Panc1 (cell line): ENCODE results near the gene ASIP. TPM values are rescaled to one million over a fixed set of nuclear protein-coding genes. Genes with fewer than 3 reads are reported as not detected.
"Not testable (repeated sequence)": the region's sequence is repeated elsewhere in the genome, so short reads cannot be mapped to it uniquely, and the experiment has no call there.

ENCODE experiments used
- ATAC-seq: fragments of 200-7000 bp; cut with Tn5 transposase; 2 replicates; pipeline ENCODE4 v1.9.1; 2020; ENCODE audit warnings: mild to moderate bottlenecking, moderate library complexity
- BruUV-seq: library from RNA; stranded (reverse); fragments of 400-500 nt; replicated peaks from 2 replicates; lab custom pipeline; 2021; lab: Mats Ljungman, UMichigan
- CTCF ChIA-PET: fragments of 300-600 bp; sonication (Branson Sonifier 250); formaldehyde crosslinking; loops from one replicate; lab custom pipeline; 2022; ENCODE audit warnings: antibody characterized with exemption; lab: Charles Lee
- POLR2A ChIA-PET: fragments of 300-600 bp; sonication (Branson Sonifier 250); formaldehyde crosslinking; loops from one replicate; lab custom pipeline; 2022; ENCODE audit warnings: antibody characterized with exemption; lab: Charles Lee
- DNase-seq: peaks from one replicate; pipeline ENCODE4 v3.0.0-alpha.2; 2010; ENCODE audit warnings: low read depth, low spot score
- H3K27ac ChIP-seq: 2 replicates; pipeline ENCODE4 v1.5.1; 2011; ENCODE audit warnings: mild to moderate bottlenecking, low read length, inconsistent platforms
- H3K27me3 ChIP-seq: fragments of 200-500 bp; sonication (Bioruptor generic); 2 replicates; pipeline ENCODE4 v1.6.0; 2014; ENCODE audit warnings: low read length, inconsistent platforms; ENCODE audit not compliant: control insufficient read depth, insufficient read depth
- H3K36me3 ChIP-seq: fragments of 200-500 bp; sonication (Bioruptor generic); 2 replicates; pipeline ENCODE4 v1.5.1; 2014; ENCODE audit warnings: inconsistent platforms, mild to moderate bottlenecking, low read length, moderate library complexity; ENCODE audit not compliant: control insufficient read depth, insufficient read depth
- H3K4me1 ChIP-seq: 2 replicates; pipeline ENCODE4 v1.5.1; 2011; ENCODE audit warnings: inconsistent platforms, mild to moderate bottlenecking, low read length, moderate library complexity; ENCODE audit not compliant: control insufficient read depth, insufficient read depth
- H3K4me3 ChIP-seq, 2 experiments: 2 replicates each; pipeline ENCODE4 v1.5.1; 2011 to 2012; ENCODE audit warnings: low read depth in 2 of 2, low read length in 2 of 2, mild to moderate bottlenecking in 2 of 2, inconsistent platforms in 1 of 2, moderate library complexity in 1 of 2
- H3K9me3 ChIP-seq: fragments of 200-500 bp; sonication (Bioruptor generic); 2 replicates; pipeline ENCODE4 v1.5.1; 2014; ENCODE audit warnings: low read depth, mild to moderate bottlenecking, inconsistent platforms, low read length, moderate library complexity; ENCODE audit not compliant: control insufficient read depth, insufficient read depth
- POLR2AphosphoS5 ChIP-seq: IDR thresholded peaks from 2 replicates; pipeline ENCODE4 v1.6.1; 2012; ENCODE audit warnings: mild to moderate bottlenecking, low read depth, low read length, moderate library complexity
- SIN3A ChIP-seq: IDR thresholded peaks from 2 replicates; pipeline ENCODE4 v1.6.1; 2012; ENCODE audit warnings: low read depth, mild to moderate bottlenecking, low read length, moderate library complexity, borderline replicate concordance; ENCODE audit not compliant: insufficient read depth
- TCF7L2 ChIP-seq: IDR thresholded peaks from 2 replicates; pipeline ENCODE4 v1.6.1; 2011; ENCODE audit warnings: mild to moderate bottlenecking, low read depth, low read length, inconsistent platforms
- in situ Hi-C: cut with HindIII; loops from 2 replicates; pipeline ENCODE4 v1.10.0; 2016; ENCODE audit warnings: low sequenced_read_pairs, low pct_unique_long_range_greater_than_20kb
- intact Hi-C: fragments of 100-400 bp; cut with micrococcal nuclease; formaldehyde crosslinking; loops from one replicate; pipeline ENCODE4 v1.10.0; 2022; ENCODE audit not compliant: unreplicated experiment
- total RNA-seq: library from RNA; stranded (reverse); gene quantifications from one replicate; pipeline ENCODE4 v1.2.1, GENCODE V29; 2021; ENCODE audit not compliant: unreplicated experiment
- TF ChIP-seq, protein P1 (sequence below): fragments of 450-650 bp; IDR thresholded peaks from 2 replicates; pipeline ENCODE4 v1.5.1; 2017; ENCODE audit warnings: mild to moderate bottlenecking
- TF ChIP-seq, protein P2 (sequence below), 2 experiments: IDR thresholded peaks; 2 replicates each; pipeline ENCODE4 v1.6.1; 2011 to 2012; ENCODE audit warnings: low read depth in 2 of 2, control low read depth in 1 of 2, low read length in 1 of 2, mild to moderate bottlenecking in 1 of 2, moderate library complexity in 1 of 2; ENCODE audit not compliant: insufficient read depth in 1 of 2

Gene ASIP
- total RNA-seq, 1 experiment from 2014 or later = not detected

DNA sequence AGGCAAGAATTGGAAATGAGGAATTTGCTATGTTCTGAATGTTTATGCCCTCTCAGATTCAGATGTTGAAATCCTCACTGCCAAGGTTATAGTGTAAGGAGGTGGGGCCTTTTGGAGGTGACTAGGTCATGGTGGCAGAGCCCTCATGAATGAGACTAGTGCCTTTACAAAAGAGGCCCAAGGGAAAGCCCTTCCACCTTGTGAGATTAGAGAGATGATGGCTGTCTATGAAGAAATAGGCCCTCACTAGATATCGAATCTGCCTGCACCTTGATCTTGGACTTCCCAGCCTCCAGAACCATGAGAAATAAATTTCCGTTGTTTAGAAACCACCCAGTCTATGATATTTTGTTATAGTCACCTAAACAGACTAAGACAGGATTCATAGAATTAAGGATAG lies 10.4 kb downstream of the ASIP start:
- intact Hi-C loops = no loop called here
- Histone ChIP-seq H3K4me1 (no peaks in the 10 kb centered on the region), H3K27me3 (no peaks in the 10 kb centered on the region), H3K4me3 (no peak overlapping the region), H3K9me3 (no peaks in the 10 kb centered on the region), H3K27ac (no peak overlapping the region), H3K36me3 (no peaks in the 10 kb centered on the region)
- no TSS peak for BruUV-seq
- TF ChIP-seq SIN3A (no peak), TCF7L2 (no peak), POLR2AphosphoS5 (no peak)
- TF ChIP-seq, protein P1, sequence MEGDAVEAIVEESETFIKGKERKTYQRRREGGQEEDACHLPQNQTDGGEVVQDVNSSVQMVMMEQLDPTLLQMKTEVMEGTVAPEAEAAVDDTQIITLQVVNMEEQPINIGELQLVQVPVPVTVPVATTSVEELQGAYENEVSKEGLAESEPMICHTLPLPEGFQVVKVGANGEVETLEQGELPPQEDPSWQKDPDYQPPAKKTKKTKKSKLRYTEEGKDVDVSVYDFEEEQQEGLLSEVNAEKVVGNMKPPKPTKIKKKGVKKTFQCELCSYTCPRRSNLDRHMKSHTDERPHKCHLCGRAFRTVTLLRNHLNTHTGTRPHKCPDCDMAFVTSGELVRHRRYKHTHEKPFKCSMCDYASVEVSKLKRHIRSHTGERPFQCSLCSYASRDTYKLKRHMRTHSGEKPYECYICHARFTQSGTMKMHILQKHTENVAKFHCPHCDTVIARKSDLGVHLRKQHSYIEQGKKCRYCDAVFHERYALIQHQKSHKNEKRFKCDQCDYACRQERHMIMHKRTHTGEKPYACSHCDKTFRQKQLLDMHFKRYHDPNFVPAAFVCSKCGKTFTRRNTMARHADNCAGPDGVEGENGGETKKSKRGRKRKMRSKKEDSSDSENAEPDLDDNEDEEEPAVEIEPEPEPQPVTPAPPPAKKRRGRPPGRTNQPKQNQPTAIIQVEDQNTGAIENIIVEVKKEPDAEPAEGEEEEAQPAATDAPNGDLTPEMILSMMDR = no peak
- TF ChIP-seq, protein P2, sequence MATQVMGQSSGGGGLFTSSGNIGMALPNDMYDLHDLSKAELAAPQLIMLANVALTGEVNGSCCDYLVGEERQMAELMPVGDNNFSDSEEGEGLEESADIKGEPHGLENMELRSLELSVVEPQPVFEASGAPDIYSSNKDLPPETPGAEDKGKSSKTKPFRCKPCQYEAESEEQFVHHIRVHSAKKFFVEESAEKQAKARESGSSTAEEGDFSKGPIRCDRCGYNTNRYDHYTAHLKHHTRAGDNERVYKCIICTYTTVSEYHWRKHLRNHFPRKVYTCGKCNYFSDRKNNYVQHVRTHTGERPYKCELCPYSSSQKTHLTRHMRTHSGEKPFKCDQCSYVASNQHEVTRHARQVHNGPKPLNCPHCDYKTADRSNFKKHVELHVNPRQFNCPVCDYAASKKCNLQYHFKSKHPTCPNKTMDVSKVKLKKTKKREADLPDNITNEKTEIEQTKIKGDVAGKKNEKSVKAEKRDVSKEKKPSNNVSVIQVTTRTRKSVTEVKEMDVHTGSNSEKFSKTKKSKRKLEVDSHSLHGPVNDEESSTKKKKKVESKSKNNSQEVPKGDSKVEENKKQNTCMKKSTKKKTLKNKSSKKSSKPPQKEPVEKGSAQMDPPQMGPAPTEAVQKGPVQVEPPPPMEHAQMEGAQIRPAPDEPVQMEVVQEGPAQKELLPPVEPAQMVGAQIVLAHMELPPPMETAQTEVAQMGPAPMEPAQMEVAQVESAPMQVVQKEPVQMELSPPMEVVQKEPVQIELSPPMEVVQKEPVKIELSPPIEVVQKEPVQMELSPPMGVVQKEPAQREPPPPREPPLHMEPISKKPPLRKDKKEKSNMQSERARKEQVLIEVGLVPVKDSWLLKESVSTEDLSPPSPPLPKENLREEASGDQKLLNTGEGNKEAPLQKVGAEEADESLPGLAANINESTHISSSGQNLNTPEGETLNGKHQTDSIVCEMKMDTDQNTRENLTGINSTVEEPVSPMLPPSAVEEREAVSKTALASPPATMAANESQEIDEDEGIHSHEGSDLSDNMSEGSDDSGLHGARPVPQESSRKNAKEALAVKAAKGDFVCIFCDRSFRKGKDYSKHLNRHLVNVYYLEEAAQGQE (IDR thresholded peaks at IDR 0.05; ENCODE audit: insufficient read depth in 1 of 2, low read depth in 2 of 2, low read length in 1 of 2) = no peak
- ChIA-PET POLR2A (no interaction called here), CTCF (no interaction called here)
- no peak for ATAC-seq
- no peak for DNase-seq
- in situ Hi-C loops = no loop called here

DNA sequence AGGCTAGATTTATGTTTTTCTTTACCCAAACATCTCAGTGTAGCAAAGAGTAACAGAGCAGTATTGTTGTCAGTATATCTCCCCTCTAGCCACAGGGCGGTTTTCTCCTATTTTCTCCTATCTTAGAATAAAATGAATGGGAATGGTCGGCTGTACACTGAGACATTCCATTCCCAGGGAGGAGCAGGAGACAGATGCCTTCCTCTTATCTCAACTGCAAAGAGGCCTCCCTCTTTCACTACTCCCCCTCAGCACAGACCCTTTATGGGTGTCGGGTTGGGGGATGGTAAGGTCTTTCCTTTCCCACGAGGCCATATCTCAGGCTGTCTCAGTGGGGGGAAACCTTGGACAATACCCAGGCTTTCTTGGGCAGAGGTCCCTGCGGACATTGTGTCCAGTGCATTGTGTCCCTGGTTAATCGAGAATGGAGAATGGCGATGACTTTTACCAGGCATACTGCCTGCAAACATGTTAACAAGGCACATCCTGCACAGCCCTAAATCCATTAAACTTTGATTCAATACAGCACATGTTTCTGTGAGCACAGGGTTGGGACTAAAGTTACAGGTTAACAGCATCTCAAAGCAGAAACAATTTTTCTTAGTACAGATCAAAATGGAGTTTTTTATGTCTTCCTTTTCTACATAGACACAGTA lies 11.3 kb downstream of the ASIP start:
- H3K4me3 ChIP-seq, H3K9me3 ChIP-seq, BruUV-seq, POLR2A ChIA-PET, intact Hi-C loops, H3K4me1 ChIP-seq, H3K36me3 ChIP-seq, ATAC-seq, DNase-seq, CTCF ChIA-PET, H3K27me3 ChIP-seq, in situ Hi-C loops, H3K27ac ChIP-seq: not testable (repeated sequence)

DNA sequence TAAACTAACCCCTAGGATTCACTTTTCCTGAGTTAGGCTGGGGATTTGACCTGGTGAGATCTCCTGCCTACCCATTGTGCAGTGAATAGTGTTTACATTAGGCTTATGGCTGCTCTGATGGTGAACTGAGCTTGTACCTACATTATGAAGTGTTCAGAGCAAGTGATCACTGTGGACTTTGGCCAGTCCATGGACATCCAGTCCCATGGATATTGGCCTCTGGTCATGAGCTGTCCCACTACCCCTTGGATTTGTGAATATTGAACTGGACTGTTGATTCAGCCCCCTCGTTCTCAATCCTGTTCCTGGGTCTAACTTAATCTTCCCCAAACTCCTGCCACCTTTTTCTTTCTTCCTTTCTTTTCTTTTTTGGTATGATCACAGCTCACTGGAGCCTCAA lies 13.8 kb downstream of the ASIP start:
- intact Hi-C loops = no loop called here
- POLR2A ChIA-PET = interaction anchor here (0.6 kb wide), 1 partner anchor 54 kb away, joined by 7 read pairs; no protein-coding TSS in a partner anchor

More for the DNA sequence above, 13.8 kb downstream of the ASIP start:
- in situ Hi-C loops = no loop called here
- no peak overlapping the region for H3K4me3 ChIP-seq
- no peaks in the 10 kb centered on the region for H3K9me3 ChIP-seq
- DNase-seq (no peak), ATAC-seq (no peak)
- CTCF ChIA-PET = interaction anchor here (1.1 kb wide), 1 partner anchor 65 kb away, joined by 3 read pairs; no protein-coding TSS in a partner anchor
- H3K4me1 ChIP-seq = no peaks in the 10 kb centered on the region
- no peak overlapping the region for H3K27ac ChIP-seq
- TF ChIP-seq POLR2AphosphoS5 = no peak
- TF ChIP-seq, protein P1 = no peak
- no peaks in the 10 kb centered on the region for H3K36me3 ChIP-seq
- H3K27me3 ChIP-seq = no peaks in the 10 kb centered on the region
- no TSS peak for BruUV-seq
